ENCODE results near the gene MVK. TPM values are rescaled to one million over a fixed set of nuclear protein-coding genes. Genes with fewer than 3 reads are reported as not detected.

Gene MVK
- total RNA-seq, 2 donors from 2014 or later = 11.5 to 16.0 TPM

DNA sequence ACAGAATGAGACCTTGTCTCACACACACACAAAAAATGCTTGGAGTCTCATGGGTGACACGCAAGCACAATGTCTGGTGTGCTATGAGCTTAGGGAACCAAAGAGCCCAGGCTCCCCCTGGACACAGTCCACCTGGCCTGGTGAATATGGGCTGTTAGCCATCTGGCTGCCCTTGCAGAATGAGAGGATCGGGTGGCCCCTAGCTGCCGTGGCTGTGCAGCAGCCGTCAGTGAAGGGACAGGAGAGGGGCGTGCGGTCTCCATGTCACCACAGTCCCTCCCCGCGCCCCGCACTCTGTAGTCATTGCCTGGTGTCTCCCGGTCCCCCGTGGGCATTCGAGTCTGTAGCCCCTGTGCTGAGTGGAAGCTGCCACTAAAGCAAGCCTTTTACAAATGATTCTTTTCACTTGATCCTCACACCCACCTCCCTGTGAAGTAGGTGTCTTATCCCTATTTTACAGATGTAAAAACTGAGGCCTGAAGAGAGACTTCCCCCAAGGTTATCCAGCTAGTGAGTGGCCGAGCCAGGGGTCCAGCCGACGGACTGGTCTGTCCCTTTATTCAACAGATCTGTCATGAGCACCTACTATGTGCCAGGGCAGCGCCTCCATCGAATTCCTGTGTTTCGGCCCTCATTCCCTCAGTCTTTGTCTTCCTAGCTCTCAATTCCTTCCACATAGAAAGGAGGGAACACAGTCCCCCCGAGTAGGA is 18.8 kb downstream of the MVK start:
- Mint-ChIP-seq H3K27ac (no peak overlapping the region), H3K4me1 (ENCODE audit: low read depth) (peaks cover 20% of the 10 kb centered on the region), H3K9me3 (no peaks in the 10 kb centered on the region), H3K4me3 (no peak overlapping the region), H3K27me3 (ENCODE audit: low read depth) (no peaks in the 10 kb centered on the region), H3K36me3 (ENCODE audit: insufficient read depth in 2 of 2) (peaks cover 2 to 3% of the 10 kb centered on the region in 2 donors)
- ATAC-seq (replicated peaks in 1 of 2) (no peak), DNase-seq (no peak)

DNA sequence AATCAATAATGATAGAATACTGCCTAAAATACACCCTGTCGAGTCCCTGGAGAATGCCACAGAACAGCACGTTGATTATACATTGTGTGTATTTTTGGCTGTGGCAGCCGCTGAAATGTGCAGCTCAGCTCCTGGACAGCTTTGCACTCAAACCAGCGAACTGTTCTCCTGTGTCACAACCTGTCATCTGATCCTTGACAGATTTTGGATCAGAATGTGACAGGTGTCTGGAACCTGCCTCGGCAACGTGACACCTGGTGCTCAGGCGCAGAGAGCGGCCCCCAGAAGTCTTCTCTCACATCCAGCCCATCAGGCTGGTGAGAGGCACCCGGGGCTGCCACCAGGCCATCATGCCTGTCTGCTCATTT is 19.3 kb downstream of the MVK start:
- Mint-ChIP-seq H3K4me1 (ENCODE audit: low read depth) (peaks cover 25% of the 10 kb centered on the region), H3K36me3 (ENCODE audit: insufficient read depth in 2 of 2) (peaks cover 2% of the 10 kb centered on the region in 2 donors), H3K27ac (no peak overlapping the region), H3K4me3 (no peak overlapping the region), H3K9me3 (no peaks in the 10 kb centered on the region), H3K27me3 (ENCODE audit: low read depth) (no peaks in the 10 kb centered on the region)
- DNase-seq = no peak
- ATAC-seq (replicated peaks in 1 of 2) = no peak

DNA sequence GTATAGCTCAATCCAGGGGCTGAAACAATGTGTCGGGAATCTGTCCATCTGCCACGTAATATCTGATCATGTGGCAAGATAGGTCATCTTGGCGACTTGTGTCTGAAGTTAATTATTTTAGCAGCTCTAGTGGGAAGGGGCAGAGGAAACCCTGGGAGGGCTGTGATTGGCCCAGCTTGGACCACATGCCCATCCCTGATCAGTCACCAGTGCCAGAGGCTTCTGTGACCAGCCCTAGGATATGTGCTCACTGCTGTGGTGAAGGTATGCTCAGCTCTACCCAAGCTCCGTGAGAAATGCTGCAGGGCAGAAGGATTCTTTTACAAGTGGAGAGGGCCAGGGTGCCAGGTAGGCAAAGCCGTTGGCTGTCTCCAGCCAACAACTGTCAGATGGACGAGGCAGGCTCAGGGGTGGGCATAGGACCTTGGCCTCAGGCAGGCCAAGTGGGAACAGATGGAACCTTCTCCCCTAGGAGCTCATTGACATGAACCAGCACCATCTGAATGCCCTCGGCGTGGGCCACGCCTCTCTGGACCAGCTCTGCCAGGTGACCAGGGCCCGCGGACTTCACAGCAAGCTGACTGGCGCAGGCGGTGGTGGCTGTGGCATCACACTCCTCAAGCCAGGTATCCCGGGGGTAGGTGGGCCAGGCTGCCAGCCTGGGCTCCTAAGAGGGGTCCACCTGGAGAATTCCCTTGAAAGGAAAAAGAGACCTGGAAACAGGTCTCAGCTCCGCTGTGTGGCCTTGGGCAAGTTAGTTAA is 21.1 kb downstream of the MVK start:
- Mint-ChIP-seq H3K9me3 (no peaks in the 10 kb centered on the region), H3K4me3 (no peak overlapping the region), H3K4me1 (ENCODE audit: low read depth) (peaks cover 30% of the 10 kb centered on the region), H3K27me3 (ENCODE audit: low read depth) (no peaks in the 10 kb centered on the region), H3K36me3 (ENCODE audit: insufficient read depth in 2 of 2) (peaks cover 0 to 2% of the 10 kb centered on the region in 2 donors), H3K27ac (no peak overlapping the region)
- DNase-seq (no peak), ATAC-seq (replicated peaks in 1 of 2) (no peak)

DNA sequence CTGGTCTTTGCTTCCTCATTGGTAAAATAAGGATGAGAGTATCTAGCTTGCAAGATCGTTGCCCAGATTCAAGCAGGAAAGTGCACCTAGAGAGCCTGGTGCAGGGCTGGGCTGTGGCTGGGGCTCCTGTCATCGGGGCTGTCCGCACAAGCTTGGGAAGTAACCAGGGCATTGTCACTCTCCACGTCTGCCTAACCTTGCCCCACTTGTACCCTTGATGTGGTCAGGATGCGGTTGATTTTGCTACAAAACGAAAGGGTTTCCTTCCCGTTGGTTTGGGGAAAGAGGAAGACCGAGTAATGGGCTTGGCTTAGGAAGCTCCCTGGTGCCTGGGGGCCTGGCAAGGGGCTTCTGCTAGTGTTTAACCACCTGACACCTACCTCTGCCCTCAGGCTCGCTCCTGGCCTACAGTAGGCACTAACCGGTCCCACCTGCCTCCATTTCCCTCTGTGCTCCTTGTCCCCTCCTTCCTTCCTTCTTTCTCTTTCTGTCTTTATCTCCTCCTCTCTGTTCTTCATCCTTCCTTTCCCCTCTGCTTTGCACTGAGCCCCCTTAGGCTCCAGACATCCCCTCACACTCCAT is 21.8 kb downstream of the MVK start:
- Mint-ChIP-seq H3K36me3 (ENCODE audit: insufficient read depth in 2 of 2) (peaks cover 0 to 2% of the 10 kb centered on the region in 2 donors), H3K27ac (no peak overlapping the region), H3K4me3 (peak overlapping the region in 1 of 2 donors; percentile 3), H3K9me3 (no peaks in the 10 kb centered on the region), H3K27me3 (ENCODE audit: low read depth) (no peaks in the 10 kb centered on the region), H3K4me1 (ENCODE audit: low read depth) (peaks cover 30% of the 10 kb centered on the region)
- peak; percentile 46 to 65 for DNase-seq
- ATAC-seq (replicated peaks in 1 of 2) = peak; percentile 86 to 94

DNA sequence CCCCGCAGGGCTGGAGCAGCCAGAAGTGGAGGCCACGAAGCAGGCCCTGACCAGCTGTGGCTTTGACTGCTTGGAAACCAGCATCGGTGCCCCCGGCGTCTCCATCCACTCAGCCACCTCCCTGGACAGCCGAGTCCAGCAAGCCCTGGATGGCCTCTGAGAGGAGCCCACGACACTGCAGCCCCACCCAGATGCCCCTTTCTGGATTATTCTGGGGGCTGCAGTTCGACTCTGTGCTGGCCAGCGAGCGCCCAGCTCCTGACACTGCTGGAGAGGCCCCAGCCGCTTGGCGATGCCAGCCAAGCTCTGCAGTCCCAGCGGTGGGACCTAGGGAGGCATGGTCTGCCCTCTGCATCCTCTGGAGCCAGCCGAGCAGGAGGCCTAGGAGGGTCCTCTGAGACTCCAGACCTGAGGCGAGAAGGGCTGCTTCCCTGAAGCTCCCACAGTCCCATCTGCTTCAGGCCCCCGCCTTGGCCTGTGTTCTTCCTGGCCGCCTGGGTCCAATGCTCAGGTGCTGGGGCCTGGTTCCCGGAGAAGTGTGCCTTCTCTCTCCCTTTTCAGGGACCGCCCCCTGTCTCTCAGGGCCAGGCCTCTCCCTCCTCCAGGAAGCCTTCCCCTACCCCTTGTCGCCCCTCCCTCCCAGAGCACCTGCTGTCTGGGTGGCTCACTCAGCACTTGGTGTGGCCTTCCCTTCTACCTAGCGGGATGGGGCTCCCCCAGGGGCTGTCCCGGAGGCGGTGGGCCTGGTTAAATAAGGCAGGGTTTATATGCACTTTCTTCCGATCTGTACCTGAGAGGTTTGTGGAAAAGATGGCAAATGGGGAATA is 23.0 kb downstream of the MVK start:
- H3K36me3 Mint-ChIP-seq (ENCODE audit: insufficient read depth in 2 of 2) = peaks cover 0 to 2% of the 10 kb centered on the region in 2 donors
- H3K27me3 Mint-ChIP-seq (ENCODE audit: low read depth) = no peaks in the 10 kb centered on the region
- ATAC-seq (replicated peaks in 1 of 2) (no peak), DNase-seq (no peak)
- no peak overlapping the region for H3K4me3 Mint-ChIP-seq
- no peak overlapping the region for H3K27ac Mint-ChIP-seq
- H3K4me1 Mint-ChIP-seq (ENCODE audit: low read depth) = peaks cover 30% of the 10 kb centered on the region
- H3K9me3 Mint-ChIP-seq = no peaks in the 10 kb centered on the region

DNA sequence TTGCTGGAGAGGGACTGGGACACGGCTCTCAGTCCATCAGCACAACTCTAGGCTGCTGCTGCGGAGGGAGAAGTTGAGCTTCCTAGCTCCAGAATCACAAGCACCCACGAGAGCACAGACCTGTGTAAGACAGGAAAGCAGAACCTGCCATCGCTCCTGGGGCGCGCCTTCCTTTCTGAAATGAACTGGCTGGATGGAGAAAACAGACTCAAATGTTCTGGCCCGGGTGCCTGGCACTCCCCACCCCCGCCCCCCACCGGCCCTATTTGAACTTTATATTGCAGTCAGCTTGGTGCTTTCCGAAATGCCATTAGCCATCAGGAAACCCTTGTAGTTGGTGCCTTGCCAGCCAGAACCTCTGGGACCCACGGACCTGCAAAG is 23.8 kb downstream of the MVK start:
- peaks cover 30% of the 10 kb centered on the region for H3K4me1 Mint-ChIP-seq (ENCODE audit: low read depth)

DNA sequence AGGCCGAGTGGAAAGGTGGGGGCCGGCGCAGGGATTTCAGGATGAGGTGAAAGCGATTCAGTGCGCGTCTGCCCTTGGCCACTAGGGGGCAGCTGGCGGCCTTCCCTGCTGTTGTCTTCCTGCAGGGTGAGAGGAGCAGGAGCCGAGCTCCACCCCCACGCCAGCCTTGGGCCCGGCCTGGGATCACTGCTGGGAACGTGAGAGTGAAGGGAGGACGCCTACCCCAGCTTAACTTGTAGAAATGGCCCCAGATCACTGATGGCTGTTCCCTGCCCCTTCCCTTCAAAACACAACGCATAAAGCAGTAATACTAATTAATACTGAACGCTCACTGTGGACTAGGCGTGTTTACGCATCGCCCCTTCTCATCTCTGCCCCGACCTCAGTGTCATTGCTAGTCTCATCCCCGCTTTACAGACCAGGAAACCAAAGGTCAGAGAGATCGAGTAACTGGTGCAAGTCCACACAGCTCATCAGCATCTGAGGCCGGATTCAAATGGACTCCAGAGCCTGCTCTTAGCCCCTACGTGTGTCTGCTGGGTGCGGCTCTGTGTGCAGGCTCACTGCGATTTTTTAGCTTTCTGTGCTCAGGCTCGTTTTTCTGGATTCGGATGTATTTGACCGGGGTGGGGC is 24.3 kb downstream of the MVK start:
- H3K4me1 Mint-ChIP-seq (ENCODE audit: low read depth) = peaks cover 30% of the 10 kb centered on the region
- peak; percentile 37 to 47 for ATAC-seq (replicated peaks in 1 of 2)
- H3K27me3 Mint-ChIP-seq (ENCODE audit: low read depth) = no peaks in the 10 kb centered on the region
- H3K4me3 Mint-ChIP-seq = no peak overlapping the region
- H3K36me3 Mint-ChIP-seq (ENCODE audit: insufficient read depth in 2 of 2) = peaks cover 0 to 2% of the 10 kb centered on the region in 2 donors
- H3K27ac Mint-ChIP-seq = no peak overlapping the region
- no peaks in the 10 kb centered on the region for H3K9me3 Mint-ChIP-seq
- DNase-seq = peak; percentile 59 to 66

More for the DNA sequence above, 23.8 kb downstream of the MVK start:
- H3K27ac Mint-ChIP-seq = no peak overlapping the region
- no peak overlapping the region for H3K4me3 Mint-ChIP-seq
- ATAC-seq (replicated peaks in 1 of 2) (no peak), DNase-seq (no peak)
- H3K36me3 Mint-ChIP-seq (ENCODE audit: insufficient read depth in 2 of 2) = peaks cover 0 to 2% of the 10 kb centered on the region in 2 donors
- no peaks in the 10 kb centered on the region for H3K27me3 Mint-ChIP-seq (ENCODE audit: low read depth)
- no peaks in the 10 kb centered on the region for H3K9me3 Mint-ChIP-seq

DNA sequence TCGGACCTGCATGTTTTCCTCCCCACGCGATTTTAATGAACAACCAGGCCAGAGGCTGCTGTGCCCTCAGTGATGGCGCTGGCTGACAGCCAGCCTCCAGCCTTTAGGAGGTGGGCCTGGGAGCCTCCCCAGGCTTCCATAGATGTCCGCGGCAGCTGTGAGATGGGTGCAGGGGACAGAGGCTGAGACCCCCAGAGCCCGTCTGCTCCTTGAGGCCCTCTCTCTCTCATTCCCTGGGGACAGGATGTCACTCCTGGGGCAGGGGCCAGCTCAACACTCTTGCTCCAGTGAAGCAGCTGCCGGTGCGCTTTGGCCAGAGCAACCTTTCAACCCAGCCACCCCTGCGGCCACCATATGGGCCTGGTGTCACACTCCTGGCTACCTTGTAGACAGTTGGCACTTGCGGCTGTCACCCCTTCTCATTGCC is 24.8 kb downstream of the MVK start:
- ATAC-seq (replicated peaks in 1 of 2) (no peak), DNase-seq (no peak)
- Mint-ChIP-seq H3K36me3 (ENCODE audit: insufficient read depth in 2 of 2) (peaks cover 0 to 2% of the 10 kb centered on the region in 2 donors), H3K9me3 (no peaks in the 10 kb centered on the region), H3K4me3 (no peak overlapping the region), H3K4me1 (ENCODE audit: low read depth) (peaks cover 30% of the 10 kb centered on the region), H3K27ac (no peak overlapping the region), H3K27me3 (ENCODE audit: low read depth) (no peaks in the 10 kb centered on the region)

DNA sequence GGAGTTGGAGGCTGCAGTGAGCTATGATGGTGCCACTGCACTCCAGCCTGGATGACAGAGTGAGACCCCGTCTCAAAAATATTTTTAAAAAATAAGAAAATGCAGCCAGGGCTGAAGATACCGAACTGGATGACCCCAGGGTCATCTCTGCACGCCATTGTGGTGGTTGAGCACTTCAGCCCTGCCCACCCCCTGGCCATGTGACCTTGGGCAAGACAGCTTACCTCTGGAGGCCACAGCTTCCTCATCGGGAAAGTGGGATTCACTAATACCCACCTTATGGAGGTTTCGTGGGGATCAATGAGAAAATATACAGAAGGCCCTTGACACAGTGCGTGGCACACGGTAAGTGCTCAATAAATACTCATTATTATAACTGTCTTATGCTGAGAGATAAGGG is 25.5 kb downstream of the MVK start:
- no peak for DNase-seq
- Mint-ChIP-seq H3K4me3 (no peak overlapping the region), H3K36me3 (ENCODE audit: insufficient read depth in 2 of 2) (no peaks in the 10 kb centered on the region), H3K27me3 (ENCODE audit: low read depth) (no peaks in the 10 kb centered on the region), H3K4me1 (ENCODE audit: low read depth) (peaks cover 30% of the 10 kb centered on the region), H3K9me3 (no peaks in the 10 kb centered on the region), H3K27ac (no peak overlapping the region)
- ATAC-seq (replicated peaks in 1 of 2) = no peak

DNA sequence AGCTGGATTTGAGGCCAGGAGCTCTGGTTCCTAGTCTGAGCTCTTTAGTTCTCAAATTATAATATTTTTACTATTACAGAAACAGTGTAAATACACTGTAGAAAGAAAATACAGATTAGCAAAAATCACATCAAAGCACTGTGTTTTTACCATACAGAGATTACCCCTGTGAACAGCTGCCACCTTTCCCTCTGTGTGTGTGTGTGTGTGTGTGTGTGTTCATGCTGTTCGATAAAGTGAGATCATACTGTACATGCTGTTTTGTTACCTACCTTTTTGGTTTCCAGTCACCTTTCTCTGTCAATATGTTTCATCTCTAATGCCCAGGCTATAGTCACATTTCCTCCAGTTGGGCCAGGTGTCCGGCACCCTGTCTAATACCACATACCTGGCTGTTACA is 26.9 kb downstream of the MVK start:
- Mint-ChIP-seq H3K4me1 (ENCODE audit: low read depth) (peaks cover 18% of the 10 kb centered on the region), H3K9me3 (no peaks in the 10 kb centered on the region), H3K36me3 (ENCODE audit: insufficient read depth in 2 of 2) (no peaks in the 10 kb centered on the region), H3K4me3 (no peak overlapping the region), H3K27ac (no peak overlapping the region), H3K27me3 (ENCODE audit: low read depth) (no peaks in the 10 kb centered on the region)
- ATAC-seq (replicated peaks in 1 of 2) = no peak
- no peak for DNase-seq

DNA sequence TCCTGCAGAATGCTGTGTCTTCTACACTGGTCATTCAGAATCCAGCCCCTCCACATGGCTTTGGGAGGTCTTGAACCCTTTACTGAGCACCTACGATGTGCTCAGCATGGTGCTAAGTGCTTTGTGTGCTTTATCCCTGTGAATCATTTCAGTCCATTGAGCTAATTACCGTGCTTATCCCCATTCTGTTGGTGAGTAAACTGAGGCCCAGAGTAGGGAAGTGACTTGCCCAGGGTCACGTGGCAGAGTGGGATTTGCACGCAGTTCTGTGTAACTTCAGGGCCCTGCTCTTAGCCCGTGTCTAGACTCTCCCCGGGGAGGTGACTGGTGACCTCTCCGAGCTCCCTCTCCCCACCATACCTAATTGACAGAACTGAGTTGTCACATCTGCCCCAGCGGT is 27.4 kb downstream of the MVK start:
- DNase-seq (no peak), ATAC-seq (replicated peaks in 1 of 2) (no peak)
- no peak overlapping the region for H3K27ac Mint-ChIP-seq
- no peaks in the 10 kb centered on the region for H3K36me3 Mint-ChIP-seq (ENCODE audit: insufficient read depth in 2 of 2)
- H3K4me3 Mint-ChIP-seq = no peak overlapping the region
- peaks cover 14% of the 10 kb centered on the region for H3K4me1 Mint-ChIP-seq (ENCODE audit: low read depth)
- no peaks in the 10 kb centered on the region for H3K9me3 Mint-ChIP-seq
- H3K27me3 Mint-ChIP-seq (ENCODE audit: low read depth) = no peaks in the 10 kb centered on the region

DNA sequence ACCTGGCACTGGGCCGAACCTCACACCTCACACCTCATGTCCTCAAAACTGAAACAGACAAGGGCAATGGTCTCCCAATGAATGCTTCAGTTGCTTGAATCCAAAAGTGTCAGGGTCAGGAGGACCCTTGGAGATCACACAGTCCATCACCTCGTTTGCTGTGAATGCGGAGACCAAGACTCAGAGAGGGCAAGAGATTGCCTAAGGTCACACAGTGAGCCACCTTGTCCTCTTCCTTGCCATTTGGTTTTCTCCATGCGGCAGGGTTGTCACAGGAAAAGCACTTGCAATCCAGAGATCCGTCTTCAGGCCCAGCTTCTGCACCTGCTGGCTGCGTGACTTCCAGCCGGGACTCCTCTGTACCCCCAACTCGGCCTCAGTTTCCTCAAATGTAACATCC is 28.0 kb downstream of the MVK start:
- no peak for ATAC-seq (replicated peaks in 1 of 2)
- no peaks in the 10 kb centered on the region for H3K27me3 Mint-ChIP-seq (ENCODE audit: low read depth)
- H3K36me3 Mint-ChIP-seq (ENCODE audit: insufficient read depth in 2 of 2) = no peaks in the 10 kb centered on the region
- no peak for DNase-seq
- no peak overlapping the region for H3K27ac Mint-ChIP-seq
- H3K4me3 Mint-ChIP-seq = no peak overlapping the region
- H3K9me3 Mint-ChIP-seq = no peaks in the 10 kb centered on the region
- peaks cover 14% of the 10 kb centered on the region for H3K4me1 Mint-ChIP-seq (ENCODE audit: low read depth)
